Erythroblast (primary cell): Measurements from ENCODE around the gene PBOV1.

Experiments
- GATA1 ChIP-seq: IDR thresholded peaks from 2 replicates; pipeline ENCODE4 v1.6.1; 2011; ENCODE audit warnings: low read depth, mild to moderate bottlenecking, control low read depth, low read length, moderate library complexity
- POLR2A ChIP-seq: IDR thresholded peaks from 2 replicates; pipeline ENCODE4 v1.6.1; 2011; ENCODE audit warnings: mild to moderate bottlenecking, low read length

DNA sequence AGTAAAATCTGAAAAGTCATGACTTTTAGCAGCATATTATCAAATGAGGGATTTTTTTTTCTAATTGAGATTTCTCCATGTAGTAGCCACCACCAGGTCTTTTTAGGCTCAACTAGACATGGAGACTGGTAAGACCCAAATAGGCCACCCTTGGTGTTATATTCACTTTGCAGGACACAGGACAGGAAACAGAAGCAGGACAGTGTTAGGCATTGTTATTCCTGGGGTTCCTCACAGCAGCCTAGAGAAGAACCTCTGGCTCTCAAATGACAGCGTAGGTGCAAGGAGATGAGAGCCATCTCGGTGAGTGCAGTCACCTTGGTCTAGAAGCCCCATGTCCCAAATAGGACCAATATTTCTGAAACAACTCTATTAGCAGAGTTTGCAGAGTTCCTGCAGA, 19.2 kb upstream of the PBOV1 start:
- TF ChIP-seq POLR2A (no peak), GATA1 (no peak)
